ENCODE data around the gene RPH3AL.

- TF ChIP-seq CTCF (IDR thresholded peaks at IDR 0.05) = no peak
- no peak for TF ChIP-seq POLR2A (IDR thresholded peaks at IDR 0.05)
Observed at GRCh38 chr17:238964-239259, 113.7 kb downstream of the RPH3AL start.
